OCI-LY3 (cell line): ENCODE data around the gene CLRN3.

Experiments
- H2AFZ ChIP-seq: fragments of 200-600, 300-600 bp; shearing (Covaris generic); 2 replicates; pipeline ENCODE4 v1.6.0; 2014; ENCODE audit warnings: antibody characterized with exemption, low read depth, low read length
- H3K27ac ChIP-seq: fragments of 200-600, 300-600 bp; sonication (generic); 2 replicates; pipeline ENCODE4 v1.5.1; 2014; ENCODE audit warnings: mild to moderate bottlenecking, low read length, moderate library complexity, mixed read lengths
- H3K27me3 ChIP-seq: fragments of 200-600, 300-600 bp; sonication (generic); 2 replicates; pipeline ENCODE4 v1.6.1; 2014; ENCODE audit warnings: low read depth, low read length, mixed read lengths
- H3K36me3 ChIP-seq: fragments of 200-600, 300-600 bp; sonication (generic); replicated peaks from 2 replicates; pipeline ENCODE3; 2014; ENCODE audit warnings: low read depth, low read length, mixed read lengths
- H3K4me1 ChIP-seq: fragments of 300-600, 200-600 bp; sonication (generic); 2 replicates; pipeline ENCODE4 v1.6.1; 2014; ENCODE audit warnings: low read length, mixed read lengths
- H3K4me2 ChIP-seq: fragments of 200-600, 300-600 bp; sonication (generic); 2 replicates; pipeline ENCODE4 v1.6.1; 2014; ENCODE audit warnings: low read length, mixed read lengths
- H3K4me3 ChIP-seq: fragments of 300-600, 200-600 bp; sonication (generic); 2 replicates; pipeline ENCODE4 v1.5.1; 2014; ENCODE audit warnings: antibody characterized with exemption, mild to moderate bottlenecking, low read length, moderate library complexity
- H3K79me2 ChIP-seq: fragments of 300-600, 200-600 bp; shearing (Covaris generic); 2 replicates; pipeline ENCODE4 v1.6.1; 2014; ENCODE audit warnings: mild to moderate bottlenecking, low read length, mixed read lengths
- H3K9ac ChIP-seq: fragments of 300-600, 200-600 bp; shearing (Covaris generic); 2 replicates; pipeline ENCODE4 v1.6.0; 2014; ENCODE audit warnings: mild to moderate bottlenecking, low read length, moderate library complexity
- H3K9me3 ChIP-seq: fragments of 200-600, 300-600 bp; shearing (Covaris generic); 2 replicates; pipeline ENCODE4 v1.6.1; 2014; ENCODE audit warnings: low read length, mixed read lengths; ENCODE audit not compliant: insufficient read depth
- H4K20me1 ChIP-seq: fragments of 200-600, 300-600 bp; sonication (generic); 2 replicates; pipeline ENCODE4 v1.6.1; 2016; ENCODE audit warnings: low read length, mixed read lengths; ENCODE audit not compliant: insufficient read depth
- EZH2phosphoT487 ChIP-seq: fragments of 200-600 bp; shearing (Covaris generic); IDR thresholded peaks from 2 replicates; pipeline ENCODE4 v1.6.1; 2018; ENCODE audit warnings: antibody characterized with exemption, mixed run types, low read depth
- TF ChIP-seq, protein P1 (sequence below): fragments of 200-600, 300-600 bp; sonication (generic); IDR thresholded peaks from 2 replicates; pipeline ENCODE4 v1.5.1; 2014; ENCODE audit warnings: antibody characterized with exemption, low read length, low read depth

The CLRN3 gene

DNA sequence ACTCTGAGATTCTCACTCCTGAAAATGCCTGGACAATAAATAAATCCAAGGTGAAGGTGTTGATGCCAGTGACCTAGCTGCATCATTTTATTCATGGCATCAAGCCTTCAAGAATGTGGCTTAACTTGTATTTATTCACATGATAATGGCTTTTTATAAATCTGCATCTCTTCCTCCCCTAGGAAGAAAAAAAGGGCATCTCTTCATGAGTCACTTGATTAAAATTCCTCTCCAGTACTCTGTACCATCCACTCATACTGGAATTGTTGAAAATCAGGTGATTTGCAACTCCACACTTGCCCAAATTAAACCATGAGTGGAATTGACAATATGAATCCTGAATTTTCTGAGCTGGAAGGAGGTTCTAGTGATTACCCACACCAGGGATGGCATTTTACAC lies 44.3 kb upstream of the CLRN3 start:
- Histone ChIP-seq H3K36me3 (no peaks in the 10 kb centered on the region), H3K27ac (no peak overlapping the region), H3K27me3 (no peaks in the 10 kb centered on the region), H2AFZ (no peak overlapping the region), H3K9ac (no peak overlapping the region), H3K9me3 (no peaks in the 10 kb centered on the region), H3K79me2 (no peaks in the 10 kb centered on the region), H3K4me1 (no peaks in the 10 kb centered on the region), H3K4me2 (no peak overlapping the region), H3K4me3 (no peak overlapping the region), H4K20me1 (no peaks in the 10 kb centered on the region)
- TF ChIP-seq, protein P1, sequence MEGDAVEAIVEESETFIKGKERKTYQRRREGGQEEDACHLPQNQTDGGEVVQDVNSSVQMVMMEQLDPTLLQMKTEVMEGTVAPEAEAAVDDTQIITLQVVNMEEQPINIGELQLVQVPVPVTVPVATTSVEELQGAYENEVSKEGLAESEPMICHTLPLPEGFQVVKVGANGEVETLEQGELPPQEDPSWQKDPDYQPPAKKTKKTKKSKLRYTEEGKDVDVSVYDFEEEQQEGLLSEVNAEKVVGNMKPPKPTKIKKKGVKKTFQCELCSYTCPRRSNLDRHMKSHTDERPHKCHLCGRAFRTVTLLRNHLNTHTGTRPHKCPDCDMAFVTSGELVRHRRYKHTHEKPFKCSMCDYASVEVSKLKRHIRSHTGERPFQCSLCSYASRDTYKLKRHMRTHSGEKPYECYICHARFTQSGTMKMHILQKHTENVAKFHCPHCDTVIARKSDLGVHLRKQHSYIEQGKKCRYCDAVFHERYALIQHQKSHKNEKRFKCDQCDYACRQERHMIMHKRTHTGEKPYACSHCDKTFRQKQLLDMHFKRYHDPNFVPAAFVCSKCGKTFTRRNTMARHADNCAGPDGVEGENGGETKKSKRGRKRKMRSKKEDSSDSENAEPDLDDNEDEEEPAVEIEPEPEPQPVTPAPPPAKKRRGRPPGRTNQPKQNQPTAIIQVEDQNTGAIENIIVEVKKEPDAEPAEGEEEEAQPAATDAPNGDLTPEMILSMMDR: no peak
- TF ChIP-seq EZH2phosphoT487: no peak

DNA sequence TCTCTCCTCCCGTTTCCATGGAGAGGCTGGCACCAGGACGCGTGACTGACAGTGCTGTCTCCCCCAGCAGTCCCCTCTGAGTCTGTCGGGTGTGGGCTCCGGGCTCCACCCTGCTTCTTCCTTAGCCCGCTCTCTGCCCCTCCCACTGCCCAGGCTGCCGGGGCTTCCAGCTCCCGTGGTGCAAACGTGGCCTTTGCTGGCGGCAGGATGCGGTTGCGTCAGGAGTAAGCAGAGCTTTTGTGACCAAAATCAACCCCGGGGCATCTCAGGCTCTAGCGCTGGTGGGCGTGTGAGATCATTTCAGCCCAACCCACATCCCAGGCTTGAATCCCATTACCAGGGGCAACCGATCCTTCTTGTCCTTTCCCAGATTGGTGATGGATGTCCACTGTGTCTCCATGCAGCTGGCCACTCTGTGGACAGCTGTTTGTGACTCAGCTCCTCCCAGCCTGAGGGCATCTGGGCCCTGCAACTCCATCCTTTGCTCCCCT lies 42.4 kb upstream of the CLRN3 start:
- no peak overlapping the region for H3K4me3 ChIP-seq
- no peaks in the 10 kb centered on the region for H3K27me3 ChIP-seq
- H3K4me1 ChIP-seq: no peaks in the 10 kb centered on the region
- no peaks in the 10 kb centered on the region for H3K36me3 ChIP-seq
- no peaks in the 10 kb centered on the region for H3K79me2 ChIP-seq
- H3K9me3 ChIP-seq: no peaks in the 10 kb centered on the region
- no peak overlapping the region for H3K9ac ChIP-seq
- H3K4me2 ChIP-seq: no peak overlapping the region
- no peak overlapping the region for H2AFZ ChIP-seq
- no peak overlapping the region for H3K27ac ChIP-seq
- TF ChIP-seq, protein P1: no peak
- TF ChIP-seq EZH2phosphoT487: no peak
- H4K20me1 ChIP-seq: no peaks in the 10 kb centered on the region

DNA sequence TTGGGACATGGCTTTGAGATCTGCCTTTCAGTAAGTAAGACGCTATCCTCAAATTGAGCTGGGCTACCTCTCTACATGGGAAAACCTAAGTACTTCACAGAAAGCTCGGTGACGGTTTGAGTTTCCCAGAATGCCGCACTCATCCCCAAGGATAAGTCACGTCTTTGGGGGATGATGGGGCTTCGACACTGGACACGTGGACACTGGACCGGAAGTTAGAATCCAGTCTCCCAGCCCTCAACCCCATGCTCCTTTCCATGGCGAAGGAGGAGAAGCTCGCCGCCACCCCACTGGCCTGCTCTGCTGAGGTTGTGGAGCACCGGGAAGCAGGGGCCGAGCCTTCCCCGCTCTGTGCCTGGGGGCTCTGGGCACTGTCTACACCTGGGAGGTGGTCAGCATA lies 41.6 kb upstream of the CLRN3 start:
- TF ChIP-seq, protein P1: no peak
- TF ChIP-seq EZH2phosphoT487: no peak
- Histone ChIP-seq H3K36me3 (no peaks in the 10 kb centered on the region), H3K4me2 (no peak overlapping the region), H3K4me1 (no peaks in the 10 kb centered on the region), H3K9me3 (no peaks in the 10 kb centered on the region), H2AFZ (no peak overlapping the region), H3K9ac (no peak overlapping the region), H3K4me3 (no peak overlapping the region), H3K79me2 (no peaks in the 10 kb centered on the region), H3K27ac (no peak overlapping the region), H4K20me1 (no peaks in the 10 kb centered on the region), H3K27me3 (no peaks in the 10 kb centered on the region)

DNA sequence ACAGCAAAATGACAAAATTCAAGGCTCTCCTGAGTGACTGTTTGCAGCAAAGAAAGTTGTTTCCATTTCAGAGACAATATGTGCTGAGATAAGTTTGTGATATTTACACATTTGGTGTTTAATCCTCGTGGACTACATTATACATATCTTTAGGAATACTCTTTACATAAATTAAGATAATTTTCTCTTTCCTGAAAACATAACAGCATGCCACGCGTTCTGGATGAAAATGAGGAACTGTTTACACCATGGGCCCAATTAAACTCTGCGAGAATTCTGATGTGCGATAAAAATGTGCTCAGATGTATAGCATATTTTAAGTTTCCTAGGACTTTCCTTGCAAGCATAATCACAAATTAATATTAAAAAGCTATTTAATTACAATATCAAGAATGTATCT lies 40.5 kb upstream of the CLRN3 start:
- H3K4me3 ChIP-seq: no peak overlapping the region
- no peaks in the 10 kb centered on the region for H3K27me3 ChIP-seq
- no peak overlapping the region for H3K4me2 ChIP-seq
- H2AFZ ChIP-seq: no peak overlapping the region
- H3K79me2 ChIP-seq: no peaks in the 10 kb centered on the region
- no peaks in the 10 kb centered on the region for H4K20me1 ChIP-seq
- no peaks in the 10 kb centered on the region for H3K4me1 ChIP-seq
- TF ChIP-seq, protein P1: no peak
- TF ChIP-seq EZH2phosphoT487: no peak
- H3K36me3 ChIP-seq: no peaks in the 10 kb centered on the region
- no peak overlapping the region for H3K9ac ChIP-seq
- H3K9me3 ChIP-seq: no peaks in the 10 kb centered on the region
- H3K27ac ChIP-seq: no peak overlapping the region
